Measurements from ENCODE around the gene NFASC.

DNA sequence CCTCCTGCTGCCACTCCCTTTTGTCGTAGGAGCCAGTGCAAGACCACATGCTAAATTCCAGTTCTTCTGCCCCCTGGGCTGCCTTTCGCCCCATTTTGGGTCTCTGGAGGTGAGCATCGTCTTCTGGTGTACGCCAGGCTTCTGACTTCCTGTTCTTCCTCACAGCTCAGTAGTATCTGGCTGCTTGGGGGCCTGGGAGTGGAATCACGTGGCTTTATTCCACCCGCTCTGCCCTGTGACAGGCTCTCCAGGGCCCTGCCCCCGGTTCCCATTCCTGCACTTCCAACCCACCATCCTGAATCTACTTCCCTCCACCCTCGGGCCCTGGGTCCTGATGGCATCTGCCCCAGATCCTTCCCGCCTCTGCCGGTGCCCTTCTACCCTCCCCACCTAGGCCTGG is 3.6 kb downstream of the NFASC start:
- TF ChIP-seq POLR2A (IDR thresholded peaks at IDR 0.05) (no peak), POLR2AphosphoS5 (IDR thresholded peaks at IDR 0.05) (no peak), EP300 (IDR thresholded peaks at IDR 0.05) (no peak)
- TF ChIP-seq, protein P1, sequence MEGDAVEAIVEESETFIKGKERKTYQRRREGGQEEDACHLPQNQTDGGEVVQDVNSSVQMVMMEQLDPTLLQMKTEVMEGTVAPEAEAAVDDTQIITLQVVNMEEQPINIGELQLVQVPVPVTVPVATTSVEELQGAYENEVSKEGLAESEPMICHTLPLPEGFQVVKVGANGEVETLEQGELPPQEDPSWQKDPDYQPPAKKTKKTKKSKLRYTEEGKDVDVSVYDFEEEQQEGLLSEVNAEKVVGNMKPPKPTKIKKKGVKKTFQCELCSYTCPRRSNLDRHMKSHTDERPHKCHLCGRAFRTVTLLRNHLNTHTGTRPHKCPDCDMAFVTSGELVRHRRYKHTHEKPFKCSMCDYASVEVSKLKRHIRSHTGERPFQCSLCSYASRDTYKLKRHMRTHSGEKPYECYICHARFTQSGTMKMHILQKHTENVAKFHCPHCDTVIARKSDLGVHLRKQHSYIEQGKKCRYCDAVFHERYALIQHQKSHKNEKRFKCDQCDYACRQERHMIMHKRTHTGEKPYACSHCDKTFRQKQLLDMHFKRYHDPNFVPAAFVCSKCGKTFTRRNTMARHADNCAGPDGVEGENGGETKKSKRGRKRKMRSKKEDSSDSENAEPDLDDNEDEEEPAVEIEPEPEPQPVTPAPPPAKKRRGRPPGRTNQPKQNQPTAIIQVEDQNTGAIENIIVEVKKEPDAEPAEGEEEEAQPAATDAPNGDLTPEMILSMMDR (IDR thresholded peaks at IDR 0.05): no peak

Data from suprapubic skin (tissue), 4 donors.